HCT116 (cell line): ENCODE measurements around the gene PLAC8L1.

Source experiments
- CBX3 ChIP-seq: IDR thresholded peaks from 2 replicates; pipeline ENCODE4 v1.6.1; 2012; ENCODE audit warnings: low read depth
- CEBPB ChIP-seq: IDR thresholded peaks from 2 replicates; pipeline ENCODE4 v1.6.1; 2012; ENCODE audit warnings: low read depth
- EGR1 ChIP-seq: IDR thresholded peaks from 2 replicates; pipeline ENCODE4 v1.6.1; 2012; ENCODE audit warnings: low read depth
- EZH2 ChIP-seq: fragments of 200-600 bp; sonication (generic); IDR thresholded peaks from 2 replicates; pipeline ENCODE4 v1.6.1; 2017; ENCODE audit warnings: antibody characterized with exemption, mixed run types
- FOSL1 ChIP-seq: IDR thresholded peaks from 2 replicates; pipeline ENCODE4 v1.6.1; 2012; ENCODE audit warnings: low read depth
- JUND ChIP-seq: IDR thresholded peaks from 2 replicates; pipeline ENCODE4 v1.6.1; 2012
- POLR2A ChIP-seq: IDR thresholded peaks from 2 replicates; pipeline ENCODE4 v1.7.0; 2011; ENCODE audit warnings: borderline replicate concordance; ENCODE audit not compliant: insufficient read depth, insufficient read length; ENCODE audit errors: extremely low read depth
- POLR2AphosphoS5 ChIP-seq: IDR thresholded peaks from 2 replicates; pipeline ENCODE4 v1.6.1; 2011; ENCODE audit warnings: mild to moderate bottlenecking, low read depth, low read length, moderate library complexity
- SIN3A ChIP-seq: IDR thresholded peaks from 2 replicates; pipeline ENCODE4 v1.6.1; 2012; ENCODE audit warnings: low read depth
- ZNF274 ChIP-seq: fragments of 200-500 bp; sonication (Bioruptor generic); IDR thresholded peaks from 2 replicates; pipeline ENCODE4 v1.6.1; 2014; ENCODE audit warnings: mild to moderate bottlenecking, low read depth, low read length, inconsistent platforms
- TF ChIP-seq, protein P1 (sequence below), 3 experiments: fragments of 200-600 bp in 1 of 3; sonication (generic) in 1 of 3; IDR thresholded peaks in 2 of 3; conservative IDR thresholded peaks in 1 of 3; 2 replicates each; pipeline ENCODE4 v1.5.1; 2012 to 2017; ENCODE audit warnings: low read depth in 2 of 3, low read length in 2 of 3, antibody characterized with exemption in 1 of 3, borderline replicate concordance in 1 of 3, control low read depth in 1 of 3, mild to moderate bottlenecking in 1 of 3, mixed read lengths in 1 of 3, mixed run types in 1 of 3, moderate library complexity in 1 of 3; ENCODE audit not compliant: insufficient read depth in 1 of 3
- TF ChIP-seq, protein P2 (sequence below): IDR thresholded peaks from 2 replicates; pipeline ENCODE4 v1.6.1; 2012
- TF ChIP-seq, protein P3 (sequence below): IDR thresholded peaks from 2 replicates; pipeline ENCODE4 v1.6.1; 2012

DNA sequence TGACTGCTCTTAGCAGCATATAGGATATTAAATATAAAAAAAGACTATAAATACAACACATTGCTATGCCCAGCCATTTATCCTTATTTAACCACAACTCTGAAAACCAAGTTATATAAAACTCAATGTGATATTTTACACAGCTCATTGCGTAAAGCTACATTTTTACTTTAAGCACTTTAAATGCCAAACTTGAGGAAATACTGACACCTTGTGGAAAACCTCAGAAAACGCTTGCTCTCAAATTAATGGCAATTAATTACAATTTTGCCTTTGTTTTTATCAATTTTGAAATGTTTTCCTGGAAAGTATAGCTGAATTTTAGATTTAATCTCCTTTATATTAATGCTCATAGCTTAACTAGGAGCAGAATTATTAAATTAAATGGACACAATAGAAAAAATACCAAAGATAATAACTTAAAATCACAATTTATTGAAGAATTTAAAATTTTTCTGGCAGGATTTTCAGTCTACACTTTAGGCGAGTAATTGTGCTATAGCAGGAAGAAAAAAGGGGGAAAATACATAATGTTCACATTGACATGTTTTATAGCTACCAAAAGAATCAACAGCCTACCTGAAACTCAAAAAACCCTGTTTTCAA, 25.2 kb upstream of the PLAC8L1 start:
- TF ChIP-seq, protein P1, sequence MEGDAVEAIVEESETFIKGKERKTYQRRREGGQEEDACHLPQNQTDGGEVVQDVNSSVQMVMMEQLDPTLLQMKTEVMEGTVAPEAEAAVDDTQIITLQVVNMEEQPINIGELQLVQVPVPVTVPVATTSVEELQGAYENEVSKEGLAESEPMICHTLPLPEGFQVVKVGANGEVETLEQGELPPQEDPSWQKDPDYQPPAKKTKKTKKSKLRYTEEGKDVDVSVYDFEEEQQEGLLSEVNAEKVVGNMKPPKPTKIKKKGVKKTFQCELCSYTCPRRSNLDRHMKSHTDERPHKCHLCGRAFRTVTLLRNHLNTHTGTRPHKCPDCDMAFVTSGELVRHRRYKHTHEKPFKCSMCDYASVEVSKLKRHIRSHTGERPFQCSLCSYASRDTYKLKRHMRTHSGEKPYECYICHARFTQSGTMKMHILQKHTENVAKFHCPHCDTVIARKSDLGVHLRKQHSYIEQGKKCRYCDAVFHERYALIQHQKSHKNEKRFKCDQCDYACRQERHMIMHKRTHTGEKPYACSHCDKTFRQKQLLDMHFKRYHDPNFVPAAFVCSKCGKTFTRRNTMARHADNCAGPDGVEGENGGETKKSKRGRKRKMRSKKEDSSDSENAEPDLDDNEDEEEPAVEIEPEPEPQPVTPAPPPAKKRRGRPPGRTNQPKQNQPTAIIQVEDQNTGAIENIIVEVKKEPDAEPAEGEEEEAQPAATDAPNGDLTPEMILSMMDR (IDR thresholded peaks at IDR 0.05 in 2 of 3, conservative IDR thresholded peaks at IDR 0.05 in 1 of 3; ENCODE audit: borderline replicate concordance in 1 of 3, insufficient read depth in 1 of 3, low read depth in 2 of 3, low read length in 2 of 3): peak; percentile 30 to 74 (median 48); a peak in 4 of 6 replicates
- TF ChIP-seq POLR2AphosphoS5: no peak
- TF ChIP-seq POLR2A: no peak
- TF ChIP-seq, protein P2, sequence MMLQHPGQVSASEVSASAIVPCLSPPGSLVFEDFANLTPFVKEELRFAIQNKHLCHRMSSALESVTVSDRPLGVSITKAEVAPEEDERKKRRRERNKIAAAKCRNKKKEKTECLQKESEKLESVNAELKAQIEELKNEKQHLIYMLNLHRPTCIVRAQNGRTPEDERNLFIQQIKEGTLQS: no peak
- no peak for TF ChIP-seq EZH2
- TF ChIP-seq CEBPB: no peak
- TF ChIP-seq CBX3: no peak
- no peak for TF ChIP-seq SIN3A
- TF ChIP-seq, protein P3, sequence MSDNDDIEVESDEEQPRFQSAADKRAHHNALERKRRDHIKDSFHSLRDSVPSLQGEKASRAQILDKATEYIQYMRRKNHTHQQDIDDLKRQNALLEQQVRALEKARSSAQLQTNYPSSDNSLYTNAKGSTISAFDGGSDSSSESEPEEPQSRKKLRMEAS: no peak
- TF ChIP-seq FOSL1: no peak
- TF ChIP-seq EGR1: no peak
- no peak for TF ChIP-seq JUND
- no peak for TF ChIP-seq ZNF274
